Lung microvascular endothelial cell (primary cell): Measurements from ENCODE around the gene MYOZ1. TPM values are rescaled to one million over a fixed set of nuclear protein-coding genes. Genes with fewer than 3 reads are reported as not detected.
"Not testable (repeated sequence)": the region's sequence is repeated elsewhere in the genome, so short reads cannot be mapped to it uniquely, and the experiment has no call there.

Experiments
- DNase-seq, 2 donors: peaks; one replicate each; pipeline versions ENCODE4 v3.0.0 to v3.0.0-alpha.2; 2010; ENCODE audit warnings: low read depth in 2 of 2
- total RNA-seq: library from RNA; depleted of rRNA; stranded (reverse); fragments of >200 nt; gene quantifications from 2 replicates; pipeline ENCODE4 v1.2.1, GENCODE V29; 2014

Gene MYOZ1, protein sequence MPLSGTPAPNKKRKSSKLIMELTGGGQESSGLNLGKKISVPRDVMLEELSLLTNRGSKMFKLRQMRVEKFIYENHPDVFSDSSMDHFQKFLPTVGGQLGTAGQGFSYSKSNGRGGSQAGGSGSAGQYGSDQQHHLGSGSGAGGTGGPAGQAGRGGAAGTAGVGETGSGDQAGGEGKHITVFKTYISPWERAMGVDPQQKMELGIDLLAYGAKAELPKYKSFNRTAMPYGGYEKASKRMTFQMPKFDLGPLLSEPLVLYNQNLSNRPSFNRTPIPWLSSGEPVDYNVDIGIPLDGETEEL
- total RNA-seq, result not detected in 2 replicates

DNA sequence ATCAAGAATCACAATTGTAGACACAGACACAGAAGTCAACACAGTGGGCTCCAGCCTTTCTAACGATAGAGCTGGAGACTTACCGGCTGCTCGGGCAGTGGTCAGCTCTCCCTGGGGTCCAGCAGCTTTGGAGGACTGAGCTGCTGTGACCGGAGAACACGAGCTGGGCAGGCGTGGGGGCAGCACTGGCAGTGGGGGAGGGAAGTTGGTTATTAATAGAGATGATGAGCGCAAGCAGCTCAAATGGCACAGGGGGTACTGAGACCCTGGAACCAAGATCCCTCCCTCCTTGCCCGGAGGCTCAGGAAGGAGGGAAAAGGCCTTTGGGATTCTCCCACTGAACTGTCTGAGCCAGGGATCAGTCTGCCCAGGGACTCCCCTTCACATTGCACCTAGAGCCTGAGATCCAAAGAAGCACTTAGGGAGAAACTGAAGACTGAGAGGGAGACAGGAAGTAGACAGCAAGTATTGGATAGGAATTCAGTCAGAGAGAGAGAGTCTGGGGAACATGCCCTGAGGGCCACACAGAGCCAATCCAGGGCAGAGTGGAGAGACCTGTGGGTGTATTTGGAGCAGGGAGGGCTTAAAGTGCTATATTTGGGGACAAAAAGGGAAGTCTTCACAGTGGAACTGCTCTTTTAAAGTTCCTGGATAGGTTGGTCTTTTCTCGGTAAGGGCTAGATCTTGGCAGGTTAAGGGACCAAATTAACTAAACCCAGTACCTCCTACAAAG lies at the start of gene MYOZ1:
TSS of gene MYOZ1 (minus strand) at position 147 of the 733 bp plus-strand sequence. CDS start 1,457 bp downstream, outside the sequence.
- no peak for DNase-seq

DNA sequence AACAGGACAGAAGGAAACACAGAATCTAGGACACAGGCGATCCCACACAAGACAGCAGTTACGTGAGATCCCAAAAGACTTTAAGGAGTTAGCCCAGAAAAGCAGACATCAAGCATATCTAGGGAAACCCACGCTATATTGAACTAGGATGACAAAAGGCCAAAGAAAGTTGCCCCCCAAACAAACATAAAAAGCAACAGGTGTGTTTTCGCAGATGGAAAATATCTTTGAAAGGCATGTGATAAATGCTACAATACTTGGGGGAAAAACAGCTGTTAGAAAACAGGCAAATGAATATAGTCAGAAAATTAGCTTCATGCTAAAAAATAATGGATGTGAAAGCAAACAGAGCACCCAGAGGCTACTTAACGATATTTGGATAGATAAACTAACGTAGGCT lies 49.5 kb upstream of the MYOZ1 start:
- not testable (repeated sequence) for DNase-seq

- DNase-seq, result not testable (repeated sequence)
Observed at GRCh38 chr10:73689596-73689995, 48.3 kb upstream of the MYOZ1 start.

GRCh38 chr10:73687641-73688040 lies 46.4 kb upstream of the MYOZ1 start:
- not testable (repeated sequence) for DNase-seq

GRCh38 chr10:73674546-73674945 lies 33.3 kb upstream of the MYOZ1 start:
- DNase-seq, result not testable (repeated sequence)

- DNase-seq, result not testable (repeated sequence)
Observed at GRCh38 chr10:73668378-73668777, 27.1 kb upstream of the MYOZ1 start.

- not testable (repeated sequence) for DNase-seq
Observed at GRCh38 chr10:73666153-73666809, 25.0 kb upstream of the MYOZ1 start.

- DNase-seq, result not testable (repeated sequence)
Observed at GRCh38 chr10:73665581-73665980, 24.3 kb upstream of the MYOZ1 start.

GRCh38 chr10:73664156-73665040 lies 23.1 kb upstream of the MYOZ1 start:
- not testable (repeated sequence) for DNase-seq

DNA sequence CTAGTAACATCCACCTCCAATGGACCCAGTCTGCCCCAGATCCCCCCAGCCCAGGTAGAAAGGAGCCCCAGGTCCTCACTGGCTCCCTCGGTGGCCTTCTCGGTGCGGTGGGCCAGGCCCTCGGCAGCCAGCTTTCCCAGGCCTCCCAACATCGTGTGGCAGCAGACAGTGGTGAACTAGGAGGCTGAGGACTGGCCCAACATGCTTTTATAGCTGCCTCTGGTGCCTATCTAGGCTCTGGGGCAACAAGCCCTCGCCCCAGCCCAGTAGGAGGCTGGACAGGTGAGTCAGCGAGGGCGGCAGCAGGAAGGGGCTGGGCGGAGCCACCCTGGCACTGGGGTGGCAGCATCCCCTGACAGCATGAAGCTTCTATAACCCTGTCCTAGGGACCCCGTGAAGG lies 22.3 kb upstream of the MYOZ1 start:
- DNase-seq, result not testable (repeated sequence)

DNA sequence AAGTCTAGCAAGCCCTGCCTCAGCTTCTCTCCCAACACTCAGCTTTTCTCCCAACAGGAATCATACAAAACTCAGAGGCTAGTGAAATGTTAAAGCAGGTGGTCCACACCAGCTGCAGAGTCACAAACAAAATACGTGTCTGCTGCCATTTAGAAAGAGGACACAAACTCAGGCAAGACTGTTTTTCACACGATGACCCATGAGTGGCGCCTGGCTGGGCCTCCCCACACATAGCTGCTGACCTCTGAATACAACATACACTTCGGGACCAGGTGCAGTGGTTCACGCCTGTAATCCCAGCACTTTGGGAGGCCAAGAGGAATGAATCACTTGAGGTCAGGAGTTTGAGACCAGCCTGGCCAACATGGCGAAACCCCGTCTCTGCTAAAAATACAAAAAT lies 21.4 kb upstream of the MYOZ1 start:
- not testable (repeated sequence) for DNase-seq

DNA sequence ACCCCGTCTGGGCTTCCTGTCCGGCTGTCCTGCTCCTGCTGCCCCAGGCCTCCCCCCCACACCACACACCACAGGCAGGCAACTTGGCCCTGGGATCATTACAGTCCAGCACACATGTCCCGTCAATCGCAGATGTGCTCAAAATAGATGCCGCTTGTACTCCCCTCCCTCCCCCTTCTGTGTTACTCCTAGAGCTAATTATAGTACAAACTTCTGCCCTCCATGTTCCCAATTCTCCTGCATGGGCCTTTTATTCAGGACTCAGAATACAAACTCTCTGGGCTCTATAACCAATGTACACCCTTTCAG lies 14.7 kb upstream of the MYOZ1 start, which contains the start of gene SYNPO2L:
TSS of gene SYNPO2L (minus strand) at position 40 of the 309 bp plus-strand sequence. CDS start 107 bp downstream, outside the sequence.
- no peak for DNase-seq

DNA sequence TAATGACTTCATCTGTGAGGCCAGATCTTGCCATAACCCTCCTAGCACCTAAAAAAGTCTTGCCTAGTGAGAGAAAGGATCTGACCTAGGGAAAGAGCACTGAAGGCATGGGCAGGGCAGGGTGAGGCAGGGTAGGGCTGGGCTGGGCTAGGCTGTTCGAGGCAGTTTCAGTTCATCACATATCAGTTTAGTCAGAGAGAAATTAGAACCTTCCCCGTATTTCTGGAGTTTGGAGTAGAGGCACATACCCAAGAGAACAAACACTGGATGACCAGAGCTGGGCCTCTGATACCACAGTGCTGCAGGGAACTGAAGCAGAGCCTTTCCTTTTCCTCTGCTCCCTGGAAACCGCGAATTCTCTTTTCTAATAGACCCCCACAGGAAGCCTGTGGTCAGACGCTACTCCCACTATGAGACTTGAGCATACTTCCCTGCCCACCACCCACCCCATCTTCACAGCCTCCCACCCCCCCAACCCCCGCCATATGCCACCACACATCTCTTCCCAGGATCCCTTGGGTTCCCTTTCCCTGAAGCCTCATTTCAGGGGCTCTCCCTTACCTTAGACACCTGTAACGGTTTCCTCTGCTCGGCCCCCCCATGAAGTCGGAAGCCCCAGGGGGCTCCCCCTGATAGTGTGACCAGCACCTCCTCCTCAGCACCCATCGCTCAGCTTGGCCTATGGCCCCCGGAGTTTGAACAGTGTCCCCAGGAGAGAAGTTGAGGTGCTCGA lies 14.1 kb upstream of the MYOZ1 start:
- DNase-seq, result no peak

GRCh38 chr10:73653701-73654100 lies 12.4 kb upstream of the MYOZ1 start:
- peak; percentile 44 to 59 for DNase-seq

DNA sequence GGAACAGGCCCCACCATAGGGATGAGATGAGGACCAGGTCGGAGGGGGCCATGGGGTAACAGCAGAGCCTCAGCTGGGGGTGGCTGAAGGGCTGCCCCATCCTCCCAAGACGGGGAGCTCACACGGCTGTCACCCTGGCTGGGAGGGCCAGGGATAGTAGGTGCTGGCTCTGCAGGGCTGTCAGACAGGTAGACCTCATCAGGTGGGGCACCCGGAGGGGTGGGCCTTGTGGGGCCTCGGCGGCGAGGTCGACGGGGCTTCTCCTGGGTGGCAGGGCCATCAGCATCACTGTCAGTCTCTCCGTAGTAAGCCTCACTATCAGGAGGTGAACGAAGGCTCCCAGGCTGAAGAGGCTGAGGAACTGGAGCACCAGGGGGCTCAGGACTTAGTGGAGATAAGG lies 11.9 kb upstream of the MYOZ1 start:
- no peak for DNase-seq

DNA sequence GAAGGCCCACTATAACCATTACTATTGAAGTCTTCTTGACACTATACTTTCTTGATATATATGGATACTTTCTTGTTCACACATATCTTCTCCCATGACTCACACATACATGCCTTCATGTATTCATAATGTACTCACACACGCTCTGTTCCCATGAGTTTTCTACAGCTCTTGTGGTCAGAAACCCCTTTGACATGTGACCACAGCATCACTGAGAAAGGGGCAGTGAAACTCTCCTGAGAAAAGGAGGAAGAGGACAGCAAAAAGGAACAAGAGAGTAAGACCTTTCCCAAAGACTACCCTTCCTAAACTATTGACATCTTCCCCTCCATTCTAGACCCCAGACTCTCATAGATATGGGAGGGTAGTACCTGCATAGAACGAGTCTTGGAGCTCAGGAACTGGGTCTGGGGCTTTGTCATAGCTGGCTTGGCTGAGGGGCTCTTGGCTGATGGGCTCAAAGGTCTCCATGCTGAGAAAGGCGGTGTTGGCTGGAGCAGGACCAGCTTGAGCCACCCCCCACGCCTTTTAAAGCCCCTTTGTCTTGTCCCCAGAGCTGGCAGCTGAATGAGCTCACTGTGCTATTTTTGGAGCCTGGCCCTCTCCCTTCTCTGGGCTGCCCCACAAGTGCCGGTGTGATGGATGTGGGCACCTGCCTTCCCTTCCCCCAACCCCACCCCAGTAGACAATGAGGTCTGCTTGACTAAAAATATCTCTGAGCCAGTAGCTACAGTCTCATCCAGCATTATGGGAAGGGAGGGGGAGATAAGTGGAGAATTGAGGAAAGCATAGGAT lies 9.5 kb upstream of the MYOZ1 start:
- no peak for DNase-seq

GRCh38 chr10:73649876-73650536 lies 8.7 kb upstream of the MYOZ1 start:
- DNase-seq, result no peak

DNA sequence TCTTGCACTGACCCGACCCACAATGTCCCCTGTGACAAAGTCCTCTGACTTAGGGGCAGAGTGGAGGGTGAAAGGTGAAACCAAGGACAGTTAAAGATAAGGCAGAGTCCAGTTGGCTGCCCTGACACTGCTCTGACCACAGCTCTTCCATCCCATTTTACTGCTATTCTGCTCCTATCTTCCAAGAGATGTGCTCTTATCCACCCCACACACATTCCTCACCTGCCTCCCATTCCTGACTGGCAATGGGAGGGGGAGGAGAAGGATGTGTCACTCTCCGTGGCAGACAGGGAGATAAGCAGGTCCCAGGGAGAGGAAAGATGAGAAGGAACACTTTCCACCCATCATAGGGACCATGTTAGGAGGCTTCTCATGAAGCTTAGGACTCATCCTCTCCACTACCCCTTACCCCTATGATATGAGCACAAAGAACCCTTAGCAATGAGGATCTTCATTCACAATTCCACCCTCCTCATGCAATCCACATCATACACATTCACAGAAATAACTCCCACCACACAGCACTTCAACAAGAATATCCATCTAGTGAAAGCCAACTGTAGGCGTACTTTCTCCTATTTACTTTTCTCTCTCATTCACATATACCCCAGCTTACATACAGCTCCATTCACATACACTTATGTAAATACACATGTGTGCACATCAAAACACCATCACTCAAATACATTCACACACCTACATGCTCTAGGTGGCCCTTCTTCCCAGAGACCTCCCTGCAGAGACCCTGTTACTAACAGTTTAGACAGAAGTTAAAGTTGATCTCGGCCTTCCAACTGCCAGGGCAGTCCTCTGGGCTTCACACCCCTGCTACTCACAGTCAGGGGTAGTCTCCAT lies 7.9 kb upstream of the MYOZ1 start:
- no peak for DNase-seq
